Vagina (tissue), 2 donors: ENCODE measurements around the gene COL5A1.

Experiments used
- POLR2AphosphoS5 ChIP-seq, 2 donors: sonication (generic); formaldehyde crosslinking; IDR thresholded peaks; one replicate each; pipeline ENCODE4 v1.9.0; 2017; ENCODE audit warnings: antibody characterized with exemption in 2 of 2, mild to moderate bottlenecking in 2 of 2, low read depth in 1 of 2; ENCODE audit not compliant: insufficient read depth in 1 of 2
- TF ChIP-seq, protein P1 (sequence below), 3 experiments: fragments of 450-650 bp in 2 of 3; fragments of 200-600 bp in 1 of 3; sonication (generic) in 1 of 3; IDR thresholded peaks; one replicate each; pipeline ENCODE4 v1.5.1; 2017 to 2019; ENCODE audit warnings: antibody characterized with exemption in 3 of 3, mild to moderate bottlenecking in 2 of 3, moderate library complexity in 2 of 3

DNA sequence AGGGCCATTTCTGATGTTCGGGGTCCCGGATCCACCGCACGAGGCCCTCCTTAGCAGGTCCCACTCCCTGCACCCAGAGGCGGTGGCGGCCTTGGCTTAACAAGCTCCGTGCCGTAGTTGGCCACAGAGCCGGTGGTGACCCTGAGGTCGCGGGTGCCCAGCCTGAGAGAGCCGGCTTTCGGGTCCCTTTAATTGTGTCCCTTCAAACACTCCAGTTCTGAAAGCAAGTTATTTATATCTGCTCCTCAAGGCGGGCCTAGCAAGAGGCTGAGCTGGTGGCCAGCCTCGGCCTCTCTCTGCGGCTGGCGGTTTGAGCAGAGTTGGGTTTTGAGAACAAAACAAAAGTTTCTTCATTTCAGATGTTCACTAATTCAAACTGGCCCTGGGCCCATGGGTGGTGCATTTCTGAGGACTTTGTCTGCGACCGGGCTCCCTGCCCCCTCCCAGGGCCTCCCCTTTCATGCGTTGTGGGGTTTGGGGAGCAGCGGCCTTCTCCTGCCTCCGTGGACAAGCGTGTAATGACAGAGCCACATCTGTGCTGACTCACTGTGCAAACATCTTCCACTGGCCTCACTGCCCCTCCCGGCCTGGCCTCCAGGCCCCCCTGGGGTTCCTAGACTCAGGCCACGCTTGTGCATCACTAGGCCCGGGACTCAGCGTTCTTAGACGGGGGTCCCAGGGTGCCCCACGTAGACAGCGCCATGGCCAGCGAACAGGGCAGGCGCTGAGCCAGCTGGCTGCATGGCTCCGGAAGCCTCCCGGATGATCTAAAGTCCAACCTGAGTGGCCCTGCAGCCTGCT is 49.4 kb upstream of the COL5A1 start:
- TF ChIP-seq, protein P1, sequence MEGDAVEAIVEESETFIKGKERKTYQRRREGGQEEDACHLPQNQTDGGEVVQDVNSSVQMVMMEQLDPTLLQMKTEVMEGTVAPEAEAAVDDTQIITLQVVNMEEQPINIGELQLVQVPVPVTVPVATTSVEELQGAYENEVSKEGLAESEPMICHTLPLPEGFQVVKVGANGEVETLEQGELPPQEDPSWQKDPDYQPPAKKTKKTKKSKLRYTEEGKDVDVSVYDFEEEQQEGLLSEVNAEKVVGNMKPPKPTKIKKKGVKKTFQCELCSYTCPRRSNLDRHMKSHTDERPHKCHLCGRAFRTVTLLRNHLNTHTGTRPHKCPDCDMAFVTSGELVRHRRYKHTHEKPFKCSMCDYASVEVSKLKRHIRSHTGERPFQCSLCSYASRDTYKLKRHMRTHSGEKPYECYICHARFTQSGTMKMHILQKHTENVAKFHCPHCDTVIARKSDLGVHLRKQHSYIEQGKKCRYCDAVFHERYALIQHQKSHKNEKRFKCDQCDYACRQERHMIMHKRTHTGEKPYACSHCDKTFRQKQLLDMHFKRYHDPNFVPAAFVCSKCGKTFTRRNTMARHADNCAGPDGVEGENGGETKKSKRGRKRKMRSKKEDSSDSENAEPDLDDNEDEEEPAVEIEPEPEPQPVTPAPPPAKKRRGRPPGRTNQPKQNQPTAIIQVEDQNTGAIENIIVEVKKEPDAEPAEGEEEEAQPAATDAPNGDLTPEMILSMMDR (IDR thresholded peaks at IDR 0.05), result no peak
- peak in 1 of 2 donors; percentile 63 for TF ChIP-seq POLR2AphosphoS5 (IDR thresholded peaks at IDR 0.05; ENCODE audit: insufficient read depth in 1 of 2, low read depth in 1 of 2)
